Adipocyte (in vitro differentiated cells): Measurements from ENCODE around the gene ATRN.

Experiments
- DNase-seq: peaks from one replicate; pipeline ENCODE4 v3.0.0-alpha.2; 2015; ENCODE audit warnings: low read depth
- H3K27me3 ChIP-seq: replicated peaks from 2 replicates; pipeline ENCODE4 v1.7.0; 2013; ENCODE audit warnings: mild to moderate bottlenecking, low read length, moderate library complexity; ENCODE audit not compliant: control insufficient read depth, insufficient read depth
- H3K36me3 ChIP-seq: 2 replicates; pipeline ENCODE4 v1.7.0; 2013; ENCODE audit warnings: low read length, mild to moderate bottlenecking, moderate library complexity; ENCODE audit not compliant: control insufficient read depth, insufficient read depth, severe bottlenecking
- H3K4me1 ChIP-seq: 2 replicates; pipeline ENCODE4 v1.7.0; 2013; ENCODE audit warnings: mild to moderate bottlenecking, low read length, moderate library complexity; ENCODE audit not compliant: control insufficient read depth, insufficient read depth
- H3K4me3 ChIP-seq: 2 replicates; pipeline ENCODE4 v1.7.0; 2013; ENCODE audit warnings: mild to moderate bottlenecking, low read length, moderate library complexity
- H3K9ac ChIP-seq: 2 replicates; pipeline ENCODE4 v1.7.0; 2013; ENCODE audit warnings: mild to moderate bottlenecking, low read length, moderate library complexity
- H3K9me3 ChIP-seq: 2 replicates; pipeline ENCODE4 v1.7.0; 2013; ENCODE audit warnings: mild to moderate bottlenecking, low read length, moderate library complexity; ENCODE audit not compliant: control insufficient read depth

The ATRN gene

GRCh38 chr20:3631534-3631933 lies 160.7 kb downstream of the ATRN start:
- no peak overlapping the region for H3K9ac ChIP-seq
- no peaks in the 10 kb centered on the region for H3K4me1 ChIP-seq
- H3K36me3 ChIP-seq: peaks cover 17% of the 10 kb centered on the region
- no peak overlapping the region for H3K4me3 ChIP-seq
- no peak for DNase-seq
- no peaks in the 10 kb centered on the region for H3K9me3 ChIP-seq
- H3K27me3 ChIP-seq: no peaks in the 10 kb centered on the region

- Histone ChIP-seq H3K9ac (no peak overlapping the region), H3K27me3 (no peaks in the 10 kb centered on the region), H3K9me3 (no peaks in the 10 kb centered on the region), H3K4me1 (no peaks in the 10 kb centered on the region), H3K4me3 (no peak overlapping the region), H3K36me3 (peaks cover 19% of the 10 kb centered on the region)
- no peak for DNase-seq
Measured at GRCh38 chr20:3632311-3633004, 161.6 kb downstream of the ATRN start.

GRCh38 chr20:3633913-3634478 lies 163.2 kb downstream of the ATRN start:
- no peak for DNase-seq
- Histone ChIP-seq H3K4me1 (no peaks in the 10 kb centered on the region), H3K9ac (no peak overlapping the region), H3K4me3 (no peak overlapping the region), H3K9me3 (no peaks in the 10 kb centered on the region), H3K27me3 (no peaks in the 10 kb centered on the region), H3K36me3 (peaks cover 20% of the 10 kb centered on the region)

- no peaks in the 10 kb centered on the region for H3K27me3 ChIP-seq
- no peak overlapping the region for H3K9ac ChIP-seq
- H3K4me3 ChIP-seq: no peak overlapping the region
- peak; percentile 40 for DNase-seq
- peaks cover 27% of the 10 kb centered on the region for H3K36me3 ChIP-seq
- no peaks in the 10 kb centered on the region for H3K4me1 ChIP-seq
- no peaks in the 10 kb centered on the region for H3K9me3 ChIP-seq
Measured at GRCh38 chr20:3635346-3635745, 164.5 kb downstream of the ATRN start.

- no peak overlapping the region for H3K4me3 ChIP-seq
- H3K9me3 ChIP-seq: no peaks in the 10 kb centered on the region
- peaks cover 42% of the 10 kb centered on the region for H3K36me3 ChIP-seq
- no peak overlapping the region for H3K9ac ChIP-seq
- H3K4me1 ChIP-seq: no peaks in the 10 kb centered on the region
- no peaks in the 10 kb centered on the region for H3K27me3 ChIP-seq
- no peak for DNase-seq
Measured at GRCh38 chr20:3640259-3640658, 169.4 kb downstream of the ATRN start.

- Histone ChIP-seq H3K36me3 (peaks cover 44% of the 10 kb centered on the region), H3K4me1 (no peaks in the 10 kb centered on the region), H3K27me3 (no peaks in the 10 kb centered on the region), H3K4me3 (no peak overlapping the region), H3K9ac (no peak overlapping the region), H3K9me3 (no peaks in the 10 kb centered on the region)
- no peak for DNase-seq
Measured at GRCh38 chr20:3645309-3646066, 174.7 kb downstream of the ATRN start.

GRCh38 chr20:3646067-3646440 lies 175.2 kb downstream of the ATRN start:
- Histone ChIP-seq H3K36me3 (peaks cover 44% of the 10 kb centered on the region), H3K9ac (no peak overlapping the region), H3K4me1 (no peaks in the 10 kb centered on the region), H3K9me3 (no peaks in the 10 kb centered on the region), H3K27me3 (no peaks in the 10 kb centered on the region), H3K4me3 (no peak overlapping the region)
- no peak for DNase-seq

- Histone ChIP-seq H3K36me3 (peaks cover 44% of the 10 kb centered on the region), H3K4me3 (no peak overlapping the region), H3K9me3 (no peaks in the 10 kb centered on the region), H3K4me1 (no peaks in the 10 kb centered on the region), H3K9ac (no peak overlapping the region), H3K27me3 (no peaks in the 10 kb centered on the region)
- DNase-seq: no peak
Measured at GRCh38 chr20:3646651-3647050, 175.8 kb downstream of the ATRN start.

- Histone ChIP-seq H3K27me3 (no peaks in the 10 kb centered on the region), H3K9ac (no peak overlapping the region), H3K9me3 (no peaks in the 10 kb centered on the region), H3K36me3 (peaks cover 36% of the 10 kb centered on the region), H3K4me3 (no peak overlapping the region), H3K4me1 (no peaks in the 10 kb centered on the region)
- DNase-seq: no peak
Measured at GRCh38 chr20:3647473-3647872, 176.7 kb downstream of the ATRN start.

- H3K4me3 ChIP-seq: no peak overlapping the region
- H3K9me3 ChIP-seq: no peaks in the 10 kb centered on the region
- DNase-seq: no peak
- H3K27me3 ChIP-seq: no peaks in the 10 kb centered on the region
- no peak overlapping the region for H3K9ac ChIP-seq
- peaks cover 36% of the 10 kb centered on the region for H3K36me3 ChIP-seq
- H3K4me1 ChIP-seq: no peaks in the 10 kb centered on the region
Measured at GRCh38 chr20:3648951-3649350, 178.1 kb downstream of the ATRN start.

GRCh38 chr20:3651204-3651962 lies 180.6 kb downstream of the ATRN start:
- Histone ChIP-seq H3K27me3 (peaks cover 4% of the 10 kb centered on the region), H3K9ac (no peak overlapping the region), H3K9me3 (no peaks in the 10 kb centered on the region), H3K36me3 (peaks cover 14% of the 10 kb centered on the region), H3K4me3 (no peak overlapping the region), H3K4me1 (no peaks in the 10 kb centered on the region)
- DNase-seq: no peak
